ENCODE measurements around the gene CHSY3.

Gene CHSY3

GRCh38 chr5:130092991-130093390 lies 188.7 kb downstream of the CHSY3 start:
- no peak for DNase-seq (ENCODE audit: low read depth in 2 of 2)

GRCh38 chr5:130096483-130096882 lies 192.2 kb downstream of the CHSY3 start:
- DNase-seq (ENCODE audit: low read depth in 2 of 2) = no peak

GRCh38 chr5:130099008-130099407 lies 194.7 kb downstream of the CHSY3 start:
- DNase-seq (ENCODE audit: low read depth in 2 of 2) = no peak

- DNase-seq (ENCODE audit: low read depth in 2 of 2) = no peak
Observed at GRCh38 chr5:130102375-130102774, 198.1 kb downstream of the CHSY3 start.

GRCh38 chr5:130102960-130103359 lies 198.7 kb downstream of the CHSY3 start:
- no peak for DNase-seq (ENCODE audit: low read depth in 2 of 2)

- no peak for DNase-seq (ENCODE audit: low read depth in 2 of 2)
Observed at GRCh38 chr5:130104895-130105688, 200.8 kb downstream of the CHSY3 start.

- DNase-seq (ENCODE audit: low read depth in 2 of 2) = no peak
Observed at GRCh38 chr5:130106480-130106879, 202.2 kb downstream of the CHSY3 start.

- DNase-seq (ENCODE audit: low read depth in 2 of 2) = no peak
Observed at GRCh38 chr5:130109152-130109551, 204.9 kb downstream of the CHSY3 start.

GRCh38 chr5:130110328-130110727 lies 206.1 kb downstream of the CHSY3 start:
- no peak for DNase-seq (ENCODE audit: low read depth in 2 of 2)

GRCh38 chr5:130111746-130112145 lies 207.5 kb downstream of the CHSY3 start:
- no peak for DNase-seq (ENCODE audit: low read depth in 2 of 2)

- no peak for DNase-seq (ENCODE audit: low read depth in 2 of 2)
Observed at GRCh38 chr5:130112246-130112645, 208.0 kb downstream of the CHSY3 start.

GRCh38 chr5:130115686-130116085 lies 211.4 kb downstream of the CHSY3 start:
- no peak for DNase-seq (ENCODE audit: low read depth in 2 of 2)

GRCh38 chr5:130116462-130116861 lies 212.2 kb downstream of the CHSY3 start:
- no peak for DNase-seq (ENCODE audit: low read depth in 2 of 2)

- no peak for DNase-seq (ENCODE audit: low read depth in 2 of 2)
Observed at GRCh38 chr5:130116972-130117371, 212.7 kb downstream of the CHSY3 start.

- no peak for DNase-seq (ENCODE audit: low read depth in 2 of 2)
Observed at GRCh38 chr5:130126746-130127145, 222.5 kb downstream of the CHSY3 start.

GRCh38 chr5:130135506-130135905 lies 231.2 kb downstream of the CHSY3 start:
- DNase-seq (ENCODE audit: low read depth in 2 of 2) = no peak

GRCh38 chr5:130136300-130136699 lies 232.0 kb downstream of the CHSY3 start:
- no peak for DNase-seq (ENCODE audit: low read depth in 2 of 2)

GRCh38 chr5:130137681-130138080 lies 233.4 kb downstream of the CHSY3 start:
- no peak for DNase-seq (ENCODE audit: low read depth in 2 of 2)

- DNase-seq (ENCODE audit: low read depth in 2 of 2) = no peak
Observed at GRCh38 chr5:130138406-130139045, 234.3 kb downstream of the CHSY3 start.

GRCh38 chr5:130141659-130142320 lies 237.5 kb downstream of the CHSY3 start:
- DNase-seq (ENCODE audit: low read depth in 2 of 2) = no peak

GRCh38 chr5:130151239-130151638 lies 247.0 kb downstream of the CHSY3 start:
- DNase-seq (ENCODE audit: low read depth in 2 of 2) = no peak

GRCh38 chr5:130155345-130156011 lies 251.2 kb downstream of the CHSY3 start:
- DNase-seq (ENCODE audit: low read depth in 2 of 2) = no peak

All from stimulated activated CD8-positive, alpha-beta memory T cell treated with anti-CD3 and anti-CD28 coated beads, Interleukin-15, amount 100 ng/mL, for 48 hours (primary cell).